ENCODE measurements around the gene TNFRSF11A.
A peak's percentile ranks its signal among the peaks of the same experiment; 100 is the strongest.

TNFRSF11A gene

GRCh38 chr18:62324917-62325805 is at the start of gene TNFRSF11A:
Gene TNFRSF11A (plus strand): TSS chr18:62325310. CDS start chr18:62325353, 43 bp downstream.
- TF ChIP-seq ZNF274 (IDR thresholded peaks at IDR 0.05; ENCODE audit: low read depth, low read length): no peak

DNA sequence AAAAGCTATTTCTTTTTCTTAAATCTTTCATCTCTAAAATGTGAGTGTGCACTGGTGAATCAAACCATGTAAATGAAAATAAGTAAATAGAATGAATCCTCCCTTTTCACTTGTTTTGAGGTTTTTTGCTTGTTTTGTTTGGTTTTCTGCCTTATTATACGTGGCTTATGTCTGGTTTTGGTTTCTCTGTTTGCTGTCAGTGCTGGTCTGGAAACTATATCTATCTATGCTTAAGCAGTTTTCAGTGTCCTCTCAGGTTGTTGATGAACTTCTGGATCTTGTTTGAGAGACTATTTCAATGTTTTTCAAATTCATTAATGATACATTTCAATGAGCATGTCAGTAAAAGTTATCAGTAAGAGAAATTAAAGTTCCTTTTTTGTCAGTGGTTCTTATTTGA is 48.1 kb upstream of the TNFRSF11A start:
- TF ChIP-seq ZNF274 (IDR thresholded peaks at IDR 0.05; ENCODE audit: low read depth, low read length): no peak
- H3K4me3 ChIP-seq (ENCODE audit: low read length): no peak overlapping the region

More at GRCh38 chr18:62324917-62325805, at the start of gene TNFRSF11A:
- H3K4me3 ChIP-seq (ENCODE audit: low read length): peak within 1 kb of the TSS; percentile 70

DNA sequence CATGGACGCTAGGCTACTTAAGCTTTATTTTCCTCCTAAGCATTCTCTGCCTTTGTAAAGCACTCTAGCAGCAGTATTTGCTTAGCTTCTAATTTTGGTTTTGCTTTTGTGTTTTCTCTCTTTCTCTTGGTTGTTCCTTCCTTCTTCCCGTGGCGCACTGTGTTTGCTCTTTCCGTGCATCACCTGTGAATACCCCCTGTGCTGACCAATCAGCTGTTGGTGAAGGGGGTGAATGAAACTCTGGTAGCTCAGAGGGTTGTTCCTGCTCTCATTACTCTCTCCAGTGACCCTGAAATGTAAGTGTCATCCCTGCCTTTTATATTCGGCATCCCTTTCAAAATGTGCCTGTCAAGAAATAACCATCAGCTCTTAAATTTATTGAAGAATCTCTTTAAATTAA is 45.5 kb upstream of the TNFRSF11A start:
- no peak for TF ChIP-seq ZNF274 (IDR thresholded peaks at IDR 0.05; ENCODE audit: low read depth, low read length)
- H3K4me3 ChIP-seq (ENCODE audit: low read length): no peak overlapping the region

GRCh38 chr18:62280058-62280457 is 45.1 kb upstream of the TNFRSF11A start:
- no peak overlapping the region for H3K4me3 ChIP-seq (ENCODE audit: low read length)
- no peak for TF ChIP-seq ZNF274 (IDR thresholded peaks at IDR 0.05; ENCODE audit: low read depth, low read length)

- TF ChIP-seq ZNF274 (IDR thresholded peaks at IDR 0.05; ENCODE audit: low read depth, low read length): no peak
- H3K4me3 ChIP-seq (ENCODE audit: low read length): no peak overlapping the region
These were observed 44.3 kb upstream of the TNFRSF11A start for GRCh38 chr18:62280786-62281185.

GRCh38 chr18:62281684-62282083 is 43.4 kb upstream of the TNFRSF11A start:
- TF ChIP-seq ZNF274 (IDR thresholded peaks at IDR 0.05; ENCODE audit: low read depth, low read length): no peak
- no peak overlapping the region for H3K4me3 ChIP-seq (ENCODE audit: low read length)

DNA sequence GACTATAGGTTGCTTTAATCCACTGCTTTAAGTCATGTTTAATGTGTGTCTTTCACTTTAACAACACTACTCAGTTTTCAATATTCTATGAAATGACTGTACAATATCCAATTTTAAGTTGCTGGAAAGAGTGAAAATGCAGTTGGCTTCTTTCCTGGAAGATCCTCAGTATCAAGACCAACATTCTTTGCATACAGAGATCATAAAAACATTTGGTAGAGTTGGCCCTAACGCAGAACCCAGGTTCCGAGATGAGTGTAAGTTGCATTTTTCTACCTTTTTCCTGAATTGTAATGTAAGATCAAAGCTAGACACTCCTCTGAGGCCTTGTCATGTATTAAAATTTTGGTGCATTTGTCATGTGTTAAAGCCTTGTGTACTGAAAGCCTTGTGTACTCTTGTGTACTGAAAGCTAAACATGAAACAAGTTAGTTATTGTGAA is 42.9 kb upstream of the TNFRSF11A start:
- TF ChIP-seq ZNF274 (IDR thresholded peaks at IDR 0.05; ENCODE audit: low read depth, low read length): no peak
- no peak overlapping the region for H3K4me3 ChIP-seq (ENCODE audit: low read length)

DNA sequence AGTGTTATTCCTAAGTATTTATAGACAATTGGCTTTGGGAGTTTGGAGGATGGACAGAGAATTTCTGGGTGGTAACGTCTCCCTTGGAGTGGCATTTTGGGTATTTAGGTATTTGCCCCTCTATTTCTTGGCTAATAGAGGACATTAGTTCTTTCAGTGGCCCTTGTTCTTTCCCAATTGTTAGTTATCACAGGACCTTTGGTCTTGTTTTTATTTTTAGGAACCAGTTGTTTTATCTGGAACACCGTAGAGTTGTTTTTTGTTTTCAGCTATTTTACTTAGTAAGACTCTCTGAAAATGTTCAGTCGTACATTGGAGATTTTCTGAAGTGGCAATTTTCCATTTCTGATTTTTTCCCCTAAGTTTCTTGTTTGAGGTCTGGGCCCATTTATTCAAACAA is 40.5 kb upstream of the TNFRSF11A start:
- no peak for TF ChIP-seq ZNF274 (IDR thresholded peaks at IDR 0.05; ENCODE audit: low read depth, low read length)
- no peak overlapping the region for H3K4me3 ChIP-seq (ENCODE audit: low read length)

DNA sequence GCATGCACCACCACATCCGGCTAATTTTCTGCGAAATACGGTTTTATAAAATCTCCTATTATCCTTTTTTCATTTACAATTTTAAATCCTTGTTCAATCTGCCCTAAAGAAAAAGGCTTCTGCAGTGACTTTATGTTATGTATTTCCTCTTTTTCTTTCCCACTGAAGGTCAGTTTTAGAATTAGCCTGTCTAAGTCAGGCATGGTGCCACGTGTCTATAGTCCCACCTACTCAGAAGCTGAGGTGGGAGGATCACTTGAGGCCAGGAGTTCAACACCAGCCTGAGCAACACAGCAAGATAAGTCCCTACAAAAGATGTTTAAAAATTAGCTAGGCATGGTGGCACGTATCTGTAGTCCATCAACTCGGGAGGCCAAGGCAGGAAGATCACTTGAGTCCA is 39.8 kb upstream of the TNFRSF11A start:
- TF ChIP-seq ZNF274 (IDR thresholded peaks at IDR 0.05; ENCODE audit: low read depth, low read length): no peak
- no peak overlapping the region for H3K4me3 ChIP-seq (ENCODE audit: low read length)

- no peak for TF ChIP-seq ZNF274 (IDR thresholded peaks at IDR 0.05; ENCODE audit: low read depth, low read length)
- H3K4me3 ChIP-seq (ENCODE audit: low read length): no peak overlapping the region
These were observed 37.1 kb upstream of the TNFRSF11A start for GRCh38 chr18:62287781-62288664.

DNA sequence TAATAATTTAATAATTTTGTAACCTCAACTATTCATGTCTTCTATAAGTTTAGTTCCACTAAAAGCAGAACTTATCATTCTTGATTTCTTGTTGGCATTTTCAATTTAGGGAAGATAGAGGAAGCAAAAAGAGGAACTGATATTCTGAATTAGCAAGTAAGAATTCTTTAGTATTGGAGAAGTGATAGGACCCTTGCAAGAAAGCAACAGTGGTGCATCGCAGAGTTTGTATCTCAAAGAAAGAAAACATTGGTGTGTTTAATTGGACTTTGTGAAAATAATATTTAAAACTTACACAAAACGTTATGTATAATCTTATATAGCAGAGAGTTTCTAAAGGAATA is 36.5 kb upstream of the TNFRSF11A start:
- no peak overlapping the region for H3K4me3 ChIP-seq (ENCODE audit: low read length)
- TF ChIP-seq ZNF274 (IDR thresholded peaks at IDR 0.05; ENCODE audit: low read depth, low read length): no peak

- no peak overlapping the region for H3K4me3 ChIP-seq (ENCODE audit: low read length)
- TF ChIP-seq ZNF274 (IDR thresholded peaks at IDR 0.05; ENCODE audit: low read depth, low read length): no peak
These were observed 36.1 kb upstream of the TNFRSF11A start for GRCh38 chr18:62289047-62289446.

- TF ChIP-seq ZNF274 (IDR thresholded peaks at IDR 0.05; ENCODE audit: low read depth, low read length): no peak
- H3K4me3 ChIP-seq (ENCODE audit: low read length): no peak overlapping the region
These were observed 31.0 kb upstream of the TNFRSF11A start for GRCh38 chr18:62294073-62294472.

GRCh38 chr18:62300359-62300963 is 24.6 kb upstream of the TNFRSF11A start:
- no peak overlapping the region for H3K4me3 ChIP-seq (ENCODE audit: low read length)
- TF ChIP-seq ZNF274 (IDR thresholded peaks at IDR 0.05; ENCODE audit: low read depth, low read length): no peak
